ENCODE data around the gene AFMID. TPM values are rescaled to one million over a fixed set of nuclear protein-coding genes. Genes with fewer than 3 reads are reported as not detected.

AFMID gene
- total and polyA plus RNA-seq, 2 donors (not counting 1 experiment from before 2014, with no cell fraction given), result 18.2 to 24.8 TPM

DNA sequence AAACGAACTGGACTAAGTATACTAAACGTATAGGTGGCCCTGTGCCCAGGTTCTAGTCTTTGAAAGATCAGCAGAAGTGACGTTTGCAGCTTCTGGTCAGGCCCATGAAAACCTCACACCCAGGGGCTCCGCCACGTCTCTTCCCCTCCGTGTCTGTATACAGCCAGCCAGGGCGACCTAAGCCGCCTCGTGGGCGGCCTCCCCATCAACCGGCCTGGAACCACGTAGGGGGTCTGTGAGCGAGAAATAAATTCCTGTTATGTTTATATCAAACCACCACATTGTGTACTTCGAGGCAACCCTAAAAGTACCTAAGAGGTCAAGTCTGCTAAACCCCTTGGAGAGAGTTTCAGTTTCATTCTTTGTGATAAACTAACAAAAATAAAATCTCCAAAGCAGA is 7.1 kb upstream of the AFMID start:
- DNase-seq, result no peak
- H3K36me3 ChIP-seq (replicated peaks in 1 of 2; ENCODE audit: control extremely low read depth in 1 of 2, control insufficient read depth in 1 of 2, extremely low read depth in 1 of 2, insufficient read depth in 2 of 2, low read length in 1 of 2), result peaks cover 0 to 11% of the 10 kb centered on the region in 2 experiments
- H4K20me1 ChIP-seq (ENCODE audit: control insufficient read depth, insufficient read depth, low read length, poor library complexity, severe bottlenecking), result no peaks in the 10 kb centered on the region
- Mint-ChIP-seq H3K4me3 (no peak overlapping the region), H3K4me1 (peaks cover 43% of the 10 kb centered on the region), H3K9me3 (ENCODE audit: insufficient read depth) (no peaks in the 10 kb centered on the region), H3K27me3 (no peaks in the 10 kb centered on the region), H3K27ac (peak overlapping the region; percentile 62)
- ChIA-PET POLR2A (interaction anchor here (0.6 to 19.6 kb wide), 3 partner anchors 13 to 64 kb away, joined by 4 to 432 read pairs (median 11); partner anchors contain the start of genes TMC6 and TMC8), CTCF (interaction anchor here (0.9 to 19.2 kb wide), 4 partner anchors 42 to 243 kb away, joined by 3 to 357 read pairs (median 73); no protein-coding TSS in a partner anchor)
- H3K27me3 ChIP-seq (replicated peaks in 1 of 4; ENCODE audit: control extremely low read depth in 1 of 4, control insufficient read depth in 3 of 4, insufficient read depth in 4 of 4, low read length in 3 of 4), result no peaks in the 10 kb centered on the region
- H3K4me2 ChIP-seq (replicated peaks; ENCODE audit: low read depth, low read length, poor library complexity, severe bottlenecking), result peak overlapping the region; percentile 36
- peaks cover 17% of the 10 kb centered on the region for H3K79me2 ChIP-seq (ENCODE audit: control insufficient read depth, insufficient read depth, low read length)
- no peak overlapping the region for H2AFZ ChIP-seq (ENCODE audit: insufficient read depth, low read depth, low read length, poor library complexity, severe bottlenecking)
- H3K4me1 ChIP-seq (ENCODE audit: control insufficient read depth in 2 of 2, insufficient read depth in 2 of 2, low read length in 2 of 2), result peaks cover 31 to 32% of the 10 kb centered on the region in 2 donors
- 82% methylated on average over 3 of the region's 14 CpGs for WGBS (ENCODE audit: insufficient coverage)
- no peak overlapping the region for H3K4me3 ChIP-seq (ENCODE audit: control extremely low read depth in 1 of 5, extremely low read depth in 1 of 5, insufficient read depth in 1 of 5, low read depth in 2 of 5, low read length in 4 of 5)
- intact Hi-C loops (cut with micrococcal nuclease), result no loop called here
- no peak for TF ChIP-seq EZH2 (IDR thresholded peaks at IDR 0.05; ENCODE audit: borderline replicate concordance, insufficient read depth, low read depth, low read length, poor library complexity, severe bottlenecking)
- TF ChIP-seq, protein P1, sequence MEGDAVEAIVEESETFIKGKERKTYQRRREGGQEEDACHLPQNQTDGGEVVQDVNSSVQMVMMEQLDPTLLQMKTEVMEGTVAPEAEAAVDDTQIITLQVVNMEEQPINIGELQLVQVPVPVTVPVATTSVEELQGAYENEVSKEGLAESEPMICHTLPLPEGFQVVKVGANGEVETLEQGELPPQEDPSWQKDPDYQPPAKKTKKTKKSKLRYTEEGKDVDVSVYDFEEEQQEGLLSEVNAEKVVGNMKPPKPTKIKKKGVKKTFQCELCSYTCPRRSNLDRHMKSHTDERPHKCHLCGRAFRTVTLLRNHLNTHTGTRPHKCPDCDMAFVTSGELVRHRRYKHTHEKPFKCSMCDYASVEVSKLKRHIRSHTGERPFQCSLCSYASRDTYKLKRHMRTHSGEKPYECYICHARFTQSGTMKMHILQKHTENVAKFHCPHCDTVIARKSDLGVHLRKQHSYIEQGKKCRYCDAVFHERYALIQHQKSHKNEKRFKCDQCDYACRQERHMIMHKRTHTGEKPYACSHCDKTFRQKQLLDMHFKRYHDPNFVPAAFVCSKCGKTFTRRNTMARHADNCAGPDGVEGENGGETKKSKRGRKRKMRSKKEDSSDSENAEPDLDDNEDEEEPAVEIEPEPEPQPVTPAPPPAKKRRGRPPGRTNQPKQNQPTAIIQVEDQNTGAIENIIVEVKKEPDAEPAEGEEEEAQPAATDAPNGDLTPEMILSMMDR (IDR thresholded peaks at IDR 0.05), result no peak
- no peak overlapping the region for H3K27ac ChIP-seq (ENCODE audit: low read length in 2 of 2)
- ATAC-seq (ENCODE audit: low read depth), result no peak
- H3K9me3 ChIP-seq (ENCODE audit: control extremely low read depth in 1 of 3, control insufficient read depth in 2 of 3, insufficient read depth in 1 of 3, low read length in 2 of 3), result no peaks in the 10 kb centered on the region
- H3K9ac ChIP-seq (ENCODE audit: low read length), result no peak overlapping the region

DNA sequence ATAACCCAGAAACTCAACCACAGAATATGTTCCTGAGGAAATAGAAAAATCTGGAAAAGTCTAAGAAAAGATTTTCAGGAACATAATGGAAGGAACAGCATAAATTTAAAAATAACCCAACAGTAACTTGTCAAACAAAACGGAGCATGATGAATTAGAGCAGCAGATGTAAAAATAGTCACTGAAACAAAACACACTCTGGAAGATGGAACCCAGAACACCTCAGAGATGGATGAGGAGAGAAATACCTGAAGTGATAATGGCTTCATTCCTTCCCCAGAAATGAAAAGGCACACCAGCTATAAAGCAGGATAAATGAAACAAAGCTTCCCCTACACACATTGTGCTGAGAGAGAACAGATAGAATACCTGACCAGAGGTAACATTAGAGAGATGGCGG is 6.7 kb upstream of the AFMID start:
- Histone ChIP-seq H3K9me3 (ENCODE audit: control extremely low read depth in 1 of 3, control insufficient read depth in 2 of 3, insufficient read depth in 1 of 3, low read length in 2 of 3) (no peaks in the 10 kb centered on the region), H3K79me2 (ENCODE audit: control insufficient read depth, insufficient read depth, low read length) (peaks cover 13% of the 10 kb centered on the region), H3K27me3 (replicated peaks in 1 of 4; ENCODE audit: control extremely low read depth in 1 of 4, control insufficient read depth in 3 of 4, insufficient read depth in 4 of 4, low read length in 3 of 4) (no peaks in the 10 kb centered on the region), H3K27ac (ENCODE audit: low read length in 2 of 2) (peak overlapping the region in 1 of 2 donors; percentile 11), H3K36me3 (replicated peaks in 1 of 2; ENCODE audit: control extremely low read depth in 1 of 2, control insufficient read depth in 1 of 2, extremely low read depth in 1 of 2, insufficient read depth in 2 of 2, low read length in 1 of 2) (peaks cover 0 to 7% of the 10 kb centered on the region in 2 experiments), H3K4me3 (ENCODE audit: control extremely low read depth in 1 of 5, extremely low read depth in 1 of 5, insufficient read depth in 1 of 5, low read depth in 2 of 5, low read length in 4 of 5) (no peak overlapping the region), H3K9ac (ENCODE audit: low read length) (no peak overlapping the region), H4K20me1 (ENCODE audit: control insufficient read depth, insufficient read depth, low read length, poor library complexity, severe bottlenecking) (no peaks in the 10 kb centered on the region), H3K4me2 (replicated peaks; ENCODE audit: low read depth, low read length, poor library complexity, severe bottlenecking) (peak overlapping the region; percentile 36), H2AFZ (ENCODE audit: insufficient read depth, low read depth, low read length, poor library complexity, severe bottlenecking) (no peak overlapping the region), H3K4me1 (ENCODE audit: control insufficient read depth in 2 of 2, insufficient read depth in 2 of 2, low read length in 2 of 2) (peaks cover 28% of the 10 kb centered on the region in 2 donors)
- TF ChIP-seq EZH2 (IDR thresholded peaks at IDR 0.05; ENCODE audit: borderline replicate concordance, insufficient read depth, low read depth, low read length, poor library complexity, severe bottlenecking), result no peak
- TF ChIP-seq, protein P1 (IDR thresholded peaks at IDR 0.05), result no peak
- no peaks in the 10 kb centered on the region for H3K9me3 Mint-ChIP-seq (ENCODE audit: insufficient read depth)
- 100% methylated on average over 1 of the region's 2 CpGs for WGBS (ENCODE audit: insufficient coverage)
- ATAC-seq (ENCODE audit: low read depth) (no peak), DNase-seq (no peak)
- H3K4me1 Mint-ChIP-seq, result peaks cover 39% of the 10 kb centered on the region
- CTCF ChIA-PET, result interaction anchor here (0.9 to 19.2 kb wide), 4 partner anchors 42 to 242 kb away, joined by 3 to 357 read pairs (median 73); no protein-coding TSS in a partner anchor
- no peaks in the 10 kb centered on the region for H3K27me3 Mint-ChIP-seq
- POLR2A ChIA-PET, result interaction anchor here (0.6 to 19.6 kb wide), 3 partner anchors 13 to 65 kb away, joined by 4 to 432 read pairs (median 11); partner anchors contain the start of genes TMC6 and TMC8
- H3K4me3 Mint-ChIP-seq, result peak overlapping the region; percentile 29
- intact Hi-C loops (cut with micrococcal nuclease), result no loop called here
- H3K27ac Mint-ChIP-seq, result peak overlapping the region; percentile 62
